Epithelial cell of esophagus (primary cell): ENCODE results near the gene UBE2E3.

Experiments used
- DNase-seq: peaks from one replicate; pipeline ENCODE4 v3.0.0; 2010; ENCODE audit warnings: low read depth
- H3K4me3 ChIP-seq: 2 replicates; pipeline ENCODE4 v1.5.1; 2011; ENCODE audit warnings: mild to moderate bottlenecking, low read length, control low read depth
- CTCF ChIP-seq: IDR thresholded peaks from 2 replicates; pipeline ENCODE4 v1.5.1; 2011; ENCODE audit warnings: low read depth, mild to moderate bottlenecking, low read length, control low read depth, inconsistent platforms; ENCODE audit not compliant: insufficient read depth; ENCODE audit errors: missing control alignments

Gene UBE2E3

GRCh38 chr2:181095486-181095885 lies 115.1 kb downstream of the UBE2E3 start:
- H3K4me3 ChIP-seq = no peak overlapping the region
- DNase-seq = no peak
- TF ChIP-seq CTCF = no peak

GRCh38 chr2:181103659-181104058 lies 123.3 kb downstream of the UBE2E3 start:
- DNase-seq = no peak
- H3K4me3 ChIP-seq = no peak overlapping the region
- no peak for TF ChIP-seq CTCF

- DNase-seq = peak; percentile 63
- peak; percentile 73 for TF ChIP-seq CTCF
- H3K4me3 ChIP-seq = no peak overlapping the region
Measured at GRCh38 chr2:181104512-181105115, 124.2 kb downstream of the UBE2E3 start.

- no peak for TF ChIP-seq CTCF
- no peak overlapping the region for H3K4me3 ChIP-seq
- DNase-seq = no peak
Measured at GRCh38 chr2:181105562-181105961, 125.2 kb downstream of the UBE2E3 start.

GRCh38 chr2:181106229-181106628 lies 125.8 kb downstream of the UBE2E3 start:
- DNase-seq = no peak
- H3K4me3 ChIP-seq = no peak overlapping the region
- no peak for TF ChIP-seq CTCF

GRCh38 chr2:181106789-181107627 lies 126.6 kb downstream of the UBE2E3 start:
- DNase-seq = peak; percentile 65
- no peak overlapping the region for H3K4me3 ChIP-seq
- no peak for TF ChIP-seq CTCF
